Superior temporal gyrus (tissue), 1 donor: Measurements from ENCODE around the gene VPS33B.
"Not testable (repeated sequence)": the region's sequence is repeated elsewhere in the genome, so short reads cannot be mapped to it uniquely, and the experiment has no call there.

Experiments
- DNase-seq: peaks from one replicate; pipeline ENCODE4 v3.0.0-alpha.2; 2016; ENCODE audit errors: extremely low spot score

VPS33B gene

GRCh38 chr15:91032919-91033803, 10.8 kb upstream of the VPS33B start:
- no peak for DNase-seq

- no peak for DNase-seq
Observed at GRCh38 chr15:91031796-91032195, 9.4 kb upstream of the VPS33B start.

- DNase-seq: no peak
Observed at GRCh38 chr15:91027677-91028076, 5.3 kb upstream of the VPS33B start.

GRCh38 chr15:91023720-91024119, 1.3 kb upstream of the VPS33B start:
- no peak for DNase-seq

- no peak for DNase-seq
Observed at GRCh38 chr15:91022832-91023129, 387 bp upstream of the VPS33B start.

- peak; percentile 17 for DNase-seq
Observed at GRCh38 chr15:91021516-91022074, 799 bp downstream of the VPS33B start.

- no peak for DNase-seq
Observed at GRCh38 chr15:91018158-91018557, 4.2 kb downstream of the VPS33B start.

GRCh38 chr15:91017716-91018115, 4.7 kb downstream of the VPS33B start:
- no peak for DNase-seq

GRCh38 chr15:91013701-91014100, 8.7 kb downstream of the VPS33B start:
- not testable (repeated sequence) for DNase-seq

GRCh38 chr15:91007266-91007665, 15.1 kb downstream of the VPS33B start:
- DNase-seq: no peak

- DNase-seq: no peak
Observed at GRCh38 chr15:91001209-91001608, 21.2 kb downstream of the VPS33B start.

GRCh38 chr15:90998737-90999136, 23.7 kb downstream of the VPS33B start:
- no peak for DNase-seq

GRCh38 chr15:90994417-90995311, 27.7 kb downstream of the VPS33B start, which contains the start of gene PRC1:
Gene PRC1, minus strand, starts transcription at chr15:90994535. Its CDS starts 118 bp downstream, at chr15:90994417.
- peak; percentile 97 for DNase-seq

- no peak for DNase-seq
Observed at GRCh38 chr15:90994059-90994416, 28.4 kb downstream of the VPS33B start.

- DNase-seq: no peak
Observed at GRCh38 chr15:90991587-90992285, 30.7 kb downstream of the VPS33B start.

- no peak for DNase-seq
Observed at GRCh38 chr15:90990446-90990845, 31.9 kb downstream of the VPS33B start.

GRCh38 chr15:90989040-90989768, 33.2 kb downstream of the VPS33B start:
- no peak for DNase-seq

- DNase-seq: no peak
Observed at GRCh38 chr15:90988296-90988695, 34.1 kb downstream of the VPS33B start.

GRCh38 chr15:90987561-90988141, 34.7 kb downstream of the VPS33B start:
- DNase-seq: no peak

GRCh38 chr15:90986790-90987507, 35.4 kb downstream of the VPS33B start:
- no peak for DNase-seq
